WTC11 (cell line): Measurements from ENCODE around the gene MEGF9. TPM values are rescaled to one million over a fixed set of nuclear protein-coding genes. Genes with fewer than 3 reads are reported as not detected.

Experiments used
- ATAC-seq: fragments of 200-7000 bp; cut with Tn5 transposase; 2 replicates; pipeline ENCODE4 v1.10.0; 2021; ENCODE audit warnings: mild to moderate bottlenecking, moderate library complexity
- CTCF ChIA-PET: fragments of 300-600 bp; sonication (Branson Sonifier 250); formaldehyde crosslinking; loops from one replicate; lab custom pipeline; 2021; ENCODE audit warnings: antibody characterized with exemption; lab: Charles Lee
- POLR2A ChIA-PET: fragments of 350-600 bp; sonication (Branson Sonifier 250); formaldehyde crosslinking; loops from one replicate; lab custom pipeline; 2021; ENCODE audit warnings: antibody characterized with exemption; lab: Charles Lee
- DNase-seq: peaks from one replicate; pipeline ENCODE4 v3.0.0; 2021; ENCODE audit warnings: low spot score
- H3K27ac Mint-ChIP-seq: 2 replicates; pipeline ENCODE4 v1.8.0; 2021; ENCODE audit warnings: mixed read lengths
- H3K27me3 Mint-ChIP-seq: 2 replicates; pipeline ENCODE4 v1.8.0; 2021; ENCODE audit warnings: low read depth, mild to moderate bottlenecking, moderate library complexity, mixed read lengths
- H3K36me3 Mint-ChIP-seq: 2 replicates; pipeline ENCODE4 v1.8.0; 2021; ENCODE audit warnings: mixed read lengths
- H3K4me1 Mint-ChIP-seq: 2 replicates; pipeline ENCODE4 v1.8.0; 2022; ENCODE audit warnings: mixed read lengths
- H3K4me3 Mint-ChIP-seq: 2 replicates; pipeline ENCODE4 v1.8.0; 2021; ENCODE audit warnings: mild to moderate bottlenecking, moderate library complexity, mixed read lengths
- H3K9me3 Mint-ChIP-seq: 2 replicates; pipeline ENCODE4 v1.8.0; 2021; ENCODE audit warnings: mixed read lengths
- EMX1 ChIP-seq: fragments of 250-450 bp; sonication (Bioruptor Pico); IDR thresholded peaks from 2 replicates; pipeline ENCODE4 v1.8.0; 2021; ENCODE audit warnings: mild to moderate bottlenecking
- GRHL2 ChIP-seq: fragments of 250-450 bp; sonication (Bioruptor Pico); IDR thresholded peaks from 2 replicates; pipeline ENCODE4 v1.8.0; 2022; ENCODE audit warnings: mild to moderate bottlenecking, moderate library complexity; ENCODE audit not compliant: insufficient replicate concordance, severe bottlenecking
- GTF2I ChIP-seq: fragments of 250-450 bp; sonication (Bioruptor Pico); conservative IDR thresholded peaks from 2 replicates; pipeline ENCODE4 v1.4.0; 2021; ENCODE audit warnings: mild to moderate bottlenecking
- HMGXB4 ChIP-seq: sonication (generic); formaldehyde crosslinking; IDR thresholded peaks from 2 replicates; pipeline ENCODE4 v1.8.1; 2023; ENCODE audit warnings: mild to moderate bottlenecking, moderate library complexity, missing genetic modification reagents
- IRF1 ChIP-seq: sonication (generic); formaldehyde crosslinking; IDR thresholded peaks from 2 replicates; pipeline ENCODE4 v1.8.0; 2023; ENCODE audit warnings: missing genetic modification reagents
- JAZF1 ChIP-seq: fragments of 250-450 bp; sonication (Bioruptor Pico); IDR thresholded peaks from 2 replicates; pipeline ENCODE4 v1.9.0; 2021; ENCODE audit warnings: moderate library complexity, mild to moderate bottlenecking, inconsistent platforms
- JUN ChIP-seq: sonication (generic); formaldehyde crosslinking; IDR thresholded peaks from 2 replicates; pipeline ENCODE4 v1.8.0; 2023; ENCODE audit warnings: mild to moderate bottlenecking, missing genetic modification reagents
- NFATC4 ChIP-seq: fragments of 250-450 bp; sonication (Bioruptor Pico); IDR thresholded peaks from 2 replicates; pipeline ENCODE4 v1.9.0; 2021; ENCODE audit warnings: mild to moderate bottlenecking
- NR2C2 ChIP-seq: sonication (generic); formaldehyde crosslinking; IDR thresholded peaks from 2 replicates; pipeline ENCODE4 v1.8.0; 2022; ENCODE audit warnings: mild to moderate bottlenecking, missing genetic modification reagents
- PRRX2 ChIP-seq: fragments of 250-450 bp; sonication (Bioruptor Pico); IDR thresholded peaks from 2 replicates; pipeline ENCODE4 v1.8.0; 2021; ENCODE audit warnings: mild to moderate bottlenecking
- RORB ChIP-seq: fragments of 250-450 bp; sonication (Bioruptor Pico); IDR thresholded peaks from 2 replicates; pipeline ENCODE4 v1.9.0; 2021; ENCODE audit warnings: mild to moderate bottlenecking
- SMAD3 ChIP-seq: sonication (generic); formaldehyde crosslinking; IDR thresholded peaks from 2 replicates; pipeline ENCODE4 v1.8.0; 2022; ENCODE audit warnings: missing genetic modification reagents, mild to moderate bottlenecking, borderline replicate concordance
- SP1 ChIP-seq: sonication (generic); formaldehyde crosslinking; conservative IDR thresholded peaks from 2 replicates; pipeline ENCODE4 v1.8.1; 2022; ENCODE audit warnings: missing genetic modification reagents
- TCF7 ChIP-seq: sonication (generic); formaldehyde crosslinking; IDR thresholded peaks from 2 replicates; pipeline ENCODE4 v1.8.0; 2022; ENCODE audit warnings: mild to moderate bottlenecking, low read depth, missing genetic modification reagents, moderate library complexity
- ZNF532 ChIP-seq: fragments of 250-450 bp; sonication (Bioruptor Pico); IDR thresholded peaks from 2 replicates; pipeline ENCODE4 v1.9.0; 2021; ENCODE audit warnings: mild to moderate bottlenecking, borderline replicate concordance
- total RNA-seq: library from RNA; stranded (reverse); gene quantifications from 3 replicates; pipeline ENCODE4 v1.2.3, GENCODE V29; 2021
- TF ChIP-seq, protein P1 (sequence below): sonication (generic); formaldehyde crosslinking; IDR thresholded peaks from 2 replicates; pipeline ENCODE4 v1.8.0; 2023; ENCODE audit warnings: mild to moderate bottlenecking, missing genetic modification reagents
- TF ChIP-seq, protein P2 (sequence below): sonication (generic); formaldehyde crosslinking; IDR thresholded peaks from 2 replicates; pipeline ENCODE4 v1.8.1; 2022; ENCODE audit warnings: low read depth, missing genetic modification reagents, borderline replicate concordance
- TF ChIP-seq, protein P3 (sequence below): sonication (generic); formaldehyde crosslinking; IDR thresholded peaks from 2 replicates; pipeline ENCODE4 v1.8.1; 2023; ENCODE audit warnings: mild to moderate bottlenecking, missing genetic modification reagents

The MEGF9 gene
- total RNA-seq, 1 experiment from 2014 or later = 0.92 TPM

GRCh38 chr9:120640380-120640779 is 73.9 kb downstream of the MEGF9 start:
- H3K4me3 Mint-ChIP-seq = no peak overlapping the region
- DNase-seq (no peak), ATAC-seq (no peak)
- no peak for TF ChIP-seq SMAD3 (CRISPR knock-in tag)
- TF ChIP-seq JUN (CRISPR knock-in tag) = no peak
- peaks cover 16% of the 10 kb centered on the region for H3K9me3 Mint-ChIP-seq
- CTCF ChIA-PET = no interaction called here
- POLR2A ChIA-PET = no interaction called here
- peaks cover 5% of the 10 kb centered on the region; the same call in 1 of the 2 replicates for H3K36me3 Mint-ChIP-seq
- H3K4me1 Mint-ChIP-seq = no peaks in the 10 kb centered on the region
- H3K27me3 Mint-ChIP-seq = peaks cover 4% of the 10 kb centered on the region; the same call in 1 of the 2 replicates
- H3K27ac Mint-ChIP-seq = no peak overlapping the region

DNA sequence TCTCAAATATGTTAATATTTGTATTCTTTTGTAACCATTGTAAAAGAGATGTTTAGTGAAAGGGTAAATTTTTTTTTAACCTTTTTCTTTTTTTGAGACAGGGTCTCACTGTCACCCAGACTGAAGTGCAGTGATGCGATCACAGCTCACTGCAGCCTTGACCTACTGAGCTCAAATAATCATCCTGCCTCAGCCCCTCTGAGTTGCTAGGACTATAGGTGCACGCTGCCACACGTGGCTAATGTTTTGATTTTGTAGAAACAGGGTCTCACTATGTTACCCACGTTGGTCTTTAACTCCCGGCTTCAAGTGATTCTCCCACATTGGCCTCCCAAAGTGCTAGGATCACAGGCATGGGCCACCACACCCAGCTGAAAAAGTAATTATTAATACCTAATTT is 76.4 kb downstream of the MEGF9 start:
- no peak overlapping the region for H3K27ac Mint-ChIP-seq
- peaks cover 8% of the 10 kb centered on the region for H3K27me3 Mint-ChIP-seq
- no peaks in the 10 kb centered on the region for H3K4me1 Mint-ChIP-seq
- ATAC-seq (no peak), DNase-seq (no peak)
- H3K36me3 Mint-ChIP-seq = peaks cover 11% of the 10 kb centered on the region; the same call in 1 of the 2 replicates
- ChIA-PET POLR2A (no interaction called here), CTCF (no interaction called here)
- TF ChIP-seq, protein P1, sequence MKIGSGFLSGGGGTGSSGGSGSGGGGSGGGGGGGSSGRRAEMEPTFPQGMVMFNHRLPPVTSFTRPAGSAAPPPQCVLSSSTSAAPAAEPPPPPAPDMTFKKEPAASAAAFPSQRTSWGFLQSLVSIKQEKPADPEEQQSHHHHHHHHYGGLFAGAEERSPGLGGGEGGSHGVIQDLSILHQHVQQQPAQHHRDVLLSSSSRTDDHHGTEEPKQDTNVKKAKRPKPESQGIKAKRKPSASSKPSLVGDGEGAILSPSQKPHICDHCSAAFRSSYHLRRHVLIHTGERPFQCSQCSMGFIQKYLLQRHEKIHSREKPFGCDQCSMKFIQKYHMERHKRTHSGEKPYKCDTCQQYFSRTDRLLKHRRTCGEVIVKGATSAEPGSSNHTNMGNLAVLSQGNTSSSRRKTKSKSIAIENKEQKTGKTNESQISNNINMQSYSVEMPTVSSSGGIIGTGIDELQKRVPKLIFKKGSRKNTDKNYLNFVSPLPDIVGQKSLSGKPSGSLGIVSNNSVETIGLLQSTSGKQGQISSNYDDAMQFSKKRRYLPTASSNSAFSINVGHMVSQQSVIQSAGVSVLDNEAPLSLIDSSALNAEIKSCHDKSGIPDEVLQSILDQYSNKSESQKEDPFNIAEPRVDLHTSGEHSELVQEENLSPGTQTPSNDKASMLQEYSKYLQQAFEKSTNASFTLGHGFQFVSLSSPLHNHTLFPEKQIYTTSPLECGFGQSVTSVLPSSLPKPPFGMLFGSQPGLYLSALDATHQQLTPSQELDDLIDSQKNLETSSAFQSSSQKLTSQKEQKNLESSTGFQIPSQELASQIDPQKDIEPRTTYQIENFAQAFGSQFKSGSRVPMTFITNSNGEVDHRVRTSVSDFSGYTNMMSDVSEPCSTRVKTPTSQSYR (CRISPR knock-in tag) = no peak
- TF ChIP-seq GRHL2 (CRISPR knock-in tag) = no peak
- H3K4me3 Mint-ChIP-seq = no peak overlapping the region
- peaks cover 27% of the 10 kb centered on the region for H3K9me3 Mint-ChIP-seq

DNA sequence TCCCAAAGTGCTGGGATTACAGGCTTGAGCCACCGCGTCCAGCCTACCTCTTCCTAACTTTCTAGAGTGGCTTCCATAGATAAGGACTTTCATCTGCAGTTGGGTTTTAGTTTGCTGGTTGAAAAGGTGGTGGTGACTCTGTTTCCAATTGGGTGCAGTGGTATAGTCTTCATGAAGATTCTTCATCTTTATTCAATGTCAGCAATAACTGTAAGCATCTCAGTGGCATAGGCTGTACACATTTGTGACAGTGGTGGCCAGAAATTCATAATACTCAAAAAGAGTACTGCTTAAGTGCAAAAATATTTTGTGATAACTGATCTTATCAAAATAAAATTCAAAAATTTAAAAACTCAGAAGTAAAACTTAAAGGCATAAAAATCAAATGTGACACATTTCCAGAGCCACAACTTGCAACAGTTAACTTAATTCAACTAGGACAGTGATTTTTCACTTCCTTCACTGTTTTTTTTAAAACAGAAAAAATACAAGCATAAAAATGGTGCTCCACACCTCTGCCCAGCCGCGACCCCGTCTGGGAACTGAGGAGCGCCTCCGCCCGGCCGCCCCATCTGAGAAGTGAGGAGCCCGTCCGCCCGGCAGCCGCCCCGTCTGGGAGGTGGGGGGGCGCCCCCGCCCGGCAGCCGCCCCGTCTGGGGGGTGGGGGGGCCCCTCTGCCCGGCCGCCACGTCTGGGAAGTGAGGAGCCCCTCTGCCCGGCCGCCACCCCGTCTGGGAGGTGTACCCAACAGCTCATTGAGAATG is 77.9 kb downstream of the MEGF9 start:
- ATAC-seq = no peak
- no peak overlapping the region for H3K27ac Mint-ChIP-seq
- POLR2A ChIA-PET = no interaction called here
- TF ChIP-seq IRF1 (CRISPR knock-in tag) = no peak
- TF ChIP-seq HMGXB4 (CRISPR knock-in tag) = no peak
- TF ChIP-seq JAZF1 (CRISPR knock-in tag) = no peak
- no peak for TF ChIP-seq RORB (CRISPR knock-in tag)
- TF ChIP-seq NFATC4 (CRISPR knock-in tag) = no peak
- TF ChIP-seq TCF7 (CRISPR knock-in tag) = no peak
- TF ChIP-seq GTF2I (CRISPR knock-in tag) = no peak
- TF ChIP-seq EMX1 (CRISPR knock-in tag) = no peak
- TF ChIP-seq, protein P2, sequence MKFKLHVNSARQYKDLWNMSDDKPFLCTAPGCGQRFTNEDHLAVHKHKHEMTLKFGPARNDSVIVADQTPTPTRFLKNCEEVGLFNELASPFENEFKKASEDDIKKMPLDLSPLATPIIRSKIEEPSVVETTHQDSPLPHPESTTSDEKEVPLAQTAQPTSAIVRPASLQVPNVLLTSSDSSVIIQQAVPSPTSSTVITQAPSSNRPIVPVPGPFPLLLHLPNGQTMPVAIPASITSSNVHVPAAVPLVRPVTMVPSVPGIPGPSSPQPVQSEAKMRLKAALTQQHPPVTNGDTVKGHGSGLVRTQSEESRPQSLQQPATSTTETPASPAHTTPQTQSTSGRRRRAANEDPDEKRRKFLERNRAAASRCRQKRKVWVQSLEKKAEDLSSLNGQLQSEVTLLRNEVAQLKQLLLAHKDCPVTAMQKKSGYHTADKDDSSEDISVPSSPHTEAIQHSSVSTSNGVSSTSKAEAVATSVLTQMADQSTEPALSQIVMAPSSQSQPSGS (CRISPR knock-in tag) = no peak
- no peak for TF ChIP-seq ZNF532 (CRISPR knock-in tag)
- TF ChIP-seq, protein P3, sequence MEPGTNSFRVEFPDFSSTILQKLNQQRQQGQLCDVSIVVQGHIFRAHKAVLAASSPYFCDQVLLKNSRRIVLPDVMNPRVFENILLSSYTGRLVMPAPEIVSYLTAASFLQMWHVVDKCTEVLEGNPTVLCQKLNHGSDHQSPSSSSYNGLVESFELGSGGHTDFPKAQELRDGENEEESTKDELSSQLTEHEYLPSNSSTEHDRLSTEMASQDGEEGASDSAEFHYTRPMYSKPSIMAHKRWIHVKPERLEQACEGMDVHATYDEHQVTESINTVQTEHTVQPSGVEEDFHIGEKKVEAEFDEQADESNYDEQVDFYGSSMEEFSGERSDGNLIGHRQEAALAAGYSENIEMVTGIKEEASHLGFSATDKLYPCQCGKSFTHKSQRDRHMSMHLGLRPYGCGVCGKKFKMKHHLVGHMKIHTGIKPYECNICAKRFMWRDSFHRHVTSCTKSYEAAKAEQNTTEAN (CRISPR knock-in tag) = no peak
- TF ChIP-seq PRRX2 (CRISPR knock-in tag) = no peak
- no peak for TF ChIP-seq NR2C2 (CRISPR knock-in tag)
- no peak for TF ChIP-seq SP1 (CRISPR knock-in tag)

More for the DNA sequence above, 77.9 kb downstream of the MEGF9 start:
- Mint-ChIP-seq H3K27me3 (peaks cover 13% of the 10 kb centered on the region), H3K9me3 (peaks cover 27% of the 10 kb centered on the region), H3K4me3 (no peak overlapping the region), H3K4me1 (no peaks in the 10 kb centered on the region), H3K36me3 (peaks cover 11% of the 10 kb centered on the region; the same call in 1 of the 2 replicates)
- CTCF ChIA-PET = no interaction called here
- no peak for DNase-seq
